SK-N-SH (cell line): ENCODE measurements around the gene SEC16A. TPM values are rescaled to one million over a fixed set of nuclear protein-coding genes. Genes with fewer than 3 reads are reported as not detected.

Source experiments
- CTCF ChIA-PET: fragments of 300-600, 350-600 bp; formaldehyde crosslinking; extraction: SDS; loops from one replicate; lab custom pipeline; 2021; lab: Yijun Ruan, JAX
- POLR2A ChIA-PET: fragments of 350-600 bp; sonication (Branson Sonifier 250); formaldehyde crosslinking; extraction: SDS; loops from one replicate; lab custom pipeline; 2020; ENCODE audit warnings: antibody characterized with exemption, inconsistent platforms; lab: Yijun Ruan, JAX
- DNase-seq: peaks from one replicate; pipeline ENCODE4 v3.0.0; 2012
- H2AFZ ChIP-seq: fragments of 200-600 bp; sonication (generic); 2 replicates; pipeline ENCODE4 v1.8.1; 2016; ENCODE audit warnings: antibody characterized with exemption, mild to moderate bottlenecking, low read depth
- H3F3A ChIP-seq: fragments of 200-600 bp; sonication (generic); replicated peaks from 2 replicates; pipeline ENCODE3; 2016; ENCODE audit warnings: antibody characterized with exemption, mild to moderate bottlenecking; ENCODE audit not compliant: insufficient read depth
- H3K27ac ChIP-seq, 2 experiments: fragments of 200-500 bp in 1 of 2; fragments of 200-600 bp in 1 of 2; sonication (Bioruptor generic) in 1 of 2; sonication (generic), shearing (Covaris generic) in 1 of 2; 2 replicates each; pipeline versions ENCODE4 v1.5.1 to v1.6.1; 2014 to 2016; ENCODE audit warnings: low read depth in 2 of 2, inconsistent platforms in 1 of 2, low read length in 1 of 2, mild to moderate bottlenecking in 1 of 2, mixed read lengths in 1 of 2
- H3K27me3 ChIP-seq: fragments of 200-600 bp; sonication (generic), shearing (Covaris generic); 2 replicates; pipeline ENCODE4 v1.6.1; 2016; ENCODE audit warnings: mixed run types; ENCODE audit not compliant: insufficient read depth
- H3K36me3 ChIP-seq, 2 experiments: fragments of 200-500 bp in 1 of 2; fragments of 200-600 bp in 1 of 2; sonication (Bioruptor generic) in 1 of 2; sonication (generic) in 1 of 2; replicated peaks in 1 of 2; 2 replicates each; pipeline versions ENCODE3 to v1.5.1; 2014 to 2016; ENCODE audit warnings: low read length in 1 of 2, mild to moderate bottlenecking in 1 of 2; ENCODE audit not compliant: insufficient read depth in 2 of 2, control insufficient read depth in 1 of 2
- H3K4me1 ChIP-seq, 2 experiments: fragments of 200-500 bp in 1 of 2; fragments of 200-600 bp in 1 of 2; sonication (Bioruptor generic) in 1 of 2; sonication (generic), shearing (Covaris generic) in 1 of 2; 2 replicates each; pipeline versions ENCODE4 v1.5.1 to v1.6.1; 2014 to 2016; ENCODE audit warnings: low read depth in 1 of 2, low read length in 1 of 2, mixed run types in 1 of 2; ENCODE audit not compliant: insufficient read depth in 2 of 2, control insufficient read depth in 1 of 2
- H3K4me2 ChIP-seq: fragments of 200-600 bp; sonication (generic), shearing (Covaris generic); 2 replicates; pipeline ENCODE4 v1.6.1; 2017; ENCODE audit warnings: mixed run types
- H3K4me3 ChIP-seq, 2 experiments: fragments of 200-500 bp in 1 of 2; fragments of 200-600 bp in 1 of 2; sonication (Bioruptor generic) in 1 of 2; sonication (generic), shearing (Covaris generic) in 1 of 2; 2 replicates each; pipeline versions ENCODE4 v1.5.1 to v1.8.1; 2014 to 2016; ENCODE audit warnings: low read depth in 2 of 2, inconsistent platforms in 1 of 2, low read length in 1 of 2, mild to moderate bottlenecking in 1 of 2, mixed read lengths in 1 of 2, moderate library complexity in 1 of 2
- H3K79me2 ChIP-seq: fragments of 200-600 bp; sonication (generic); 2 replicates; pipeline ENCODE4 v1.8.1; 2017; ENCODE audit warnings: mild to moderate bottlenecking; ENCODE audit not compliant: insufficient read depth
- H3K9ac ChIP-seq: fragments of 200-600 bp; sonication (generic); 2 replicates; pipeline ENCODE4 v1.6.1; 2017; ENCODE audit warnings: mixed run types
- H3K9me2 ChIP-seq: fragments of 200-600 bp; sonication (generic); 2 replicates; pipeline ENCODE4 v1.6.1; 2017; ENCODE audit warnings: mixed run types
- H3K9me3 ChIP-seq: fragments of 200-600 bp; sonication (generic); 2 replicates; pipeline ENCODE4 v1.6.1; 2017; ENCODE audit warnings: mixed run types, mild to moderate bottlenecking, moderate library complexity
- H4K20me1 ChIP-seq: fragments of 200-600 bp; sonication (generic); 2 replicates; pipeline ENCODE4 v1.6.1; 2017; ENCODE audit warnings: mild to moderate bottlenecking, mixed run types; ENCODE audit not compliant: insufficient read depth
- ELF1 ChIP-seq: IDR thresholded peaks from 2 replicates; pipeline ENCODE4 v1.4.0; 2012
- FOXM1 ChIP-seq: IDR thresholded peaks from 2 replicates; pipeline ENCODE4 v1.4.0; 2012; ENCODE audit warnings: low read depth, mild to moderate bottlenecking
- MAX ChIP-seq: IDR thresholded peaks from 2 replicates; pipeline ENCODE4 v1.4.0; 2012; ENCODE audit warnings: low read depth
- MXI1 ChIP-seq: IDR thresholded peaks from 2 replicates; pipeline ENCODE4 v1.6.1; 2012; ENCODE audit warnings: mild to moderate bottlenecking, low read depth, low read length, improper control_type of control experiment
- NRF1 ChIP-seq: IDR thresholded peaks from 2 replicates; pipeline ENCODE4 v1.6.1; 2012; ENCODE audit warnings: low read depth, mild to moderate bottlenecking, low read length
- PBX3 ChIP-seq: IDR thresholded peaks from 2 replicates; pipeline ENCODE4; 2012
- POLR2AphosphoS5 ChIP-seq: IDR thresholded peaks from 2 replicates; pipeline ENCODE4 v1.6.1; 2012; ENCODE audit warnings: low read depth, low read length
- RFX5 ChIP-seq: IDR thresholded peaks from 2 replicates; pipeline ENCODE4 v1.6.1; 2012; ENCODE audit warnings: mild to moderate bottlenecking, improper control_type of control experiment, low read length
- TCF12 ChIP-seq: IDR thresholded peaks from 2 replicates; pipeline ENCODE4 v1.4.0; 2012
- USF2 ChIP-seq: fragments of 150-350 bp; IDR thresholded peaks from 2 replicates; pipeline ENCODE4 v1.6.1; 2017; ENCODE audit warnings: antibody characterized with exemption, low read length, low read depth, borderline replicate concordance
- YY1 ChIP-seq: IDR thresholded peaks from 2 replicates; pipeline ENCODE4 v1.4.0; 2012; ENCODE audit warnings: low read depth, mild to moderate bottlenecking
- WGBS: methylation state at CpG from one replicate; pipeline ENCODE4 v1.1.6; 2017; ENCODE audit warnings: low lambda C conversion rate; 5-methylcytosine and 5-hydroxymethylcytosine counted together
- polyA plus RNA-seq, 3 experiments: library from polyadenylated mRNA; depleted of rRNA; stranded (reverse); fragments of >200 nt; gene quantifications; 2 replicates each; pipeline ENCODE4 v1.2.3, GENCODE V29; 2012

The SEC16A gene
- polyA plus RNA-seq, 1 of the 3 experiments (the other 2 are of a cell fraction), result 25.9 TPM

GRCh38 chr9:136445799-136446198 is 37.0 kb downstream of the SEC16A start:
- no peak for DNase-seq
- Histone ChIP-seq H3K4me3 (no peak overlapping the region), H4K20me1 (peaks cover 12% of the 10 kb centered on the region), H3K27ac (no peak overlapping the region), H3K36me3 (peaks cover 43 to 82% of the 10 kb centered on the region in 2 experiments), H3K9ac (no peak overlapping the region), H3K9me3 (no peaks in the 10 kb centered on the region), H3K27me3 (no peaks in the 10 kb centered on the region), H3F3A (peaks cover 20% of the 10 kb centered on the region)
- POLR2A ChIA-PET, result no interaction called here
- 96% methylated on average over 7 of the region's 7 CpGs for WGBS
- TF ChIP-seq MAX (no peak), MXI1 (no peak), ELF1 (no peak), USF2 (no peak)
- TF ChIP-seq, all 33 proteins: peak for 0
- no peak overlapping the region for H3K4me2 ChIP-seq
- no peaks in the 10 kb centered on the region for H3K4me1 ChIP-seq
- H3K9me2 ChIP-seq, result no peaks in the 10 kb centered on the region
- H3K79me2 ChIP-seq, result no peaks in the 10 kb centered on the region; the same call in 1 of the 2 replicates
- CTCF ChIA-PET, result interaction anchor here (0.9 to 1.8 kb wide), 3 partner anchors 36 to 42 kb away, joined by 3 to 5 read pairs (median 4); no protein-coding TSS in a partner anchor
- no peak overlapping the region for H2AFZ ChIP-seq

- no peak overlapping the region for H3K27ac ChIP-seq
- CTCF ChIA-PET, result interaction anchor here (0.8 kb wide), 1 partner anchor 274 kb away, joined by 3 read pairs; no protein-coding TSS in a partner anchor
These were observed 38.7 kb downstream of the SEC16A start for GRCh38 chr9:136444102-136444501.

More at GRCh38 chr9:136444102-136444501, 38.7 kb downstream of the SEC16A start:
- Histone ChIP-seq H2AFZ (no peak overlapping the region), H3K4me3 (no peak overlapping the region), H3K4me2 (no peak overlapping the region), H3K4me1 (peaks cover 0 to 4% of the 10 kb centered on the region in 2 experiments; a peak in 1 of 4 replicates), H3K9me2 (no peaks in the 10 kb centered on the region), H3K9ac (no peak overlapping the region), H3K36me3 (peaks cover 29 to 76% of the 10 kb centered on the region in 2 experiments), H3K27me3 (no peaks in the 10 kb centered on the region), H3F3A (peaks cover 30% of the 10 kb centered on the region), H3K79me2 (peaks cover 4% of the 10 kb centered on the region; the same call in 1 of the 2 replicates), H3K9me3 (no peaks in the 10 kb centered on the region), H4K20me1 (peaks cover 22% of the 10 kb centered on the region)
- DNase-seq, result no peak
- WGBS, result 95% methylated on average over 15 of the region's 20 CpGs
- no peak for TF ChIP-seq RFX5
- no peak for TF ChIP-seq MXI1
- TF ChIP-seq PBX3, result no peak
- no peak for TF ChIP-seq NRF1
- TF ChIP-seq POLR2AphosphoS5, result no peak
- no peak for TF ChIP-seq ELF1
- TF ChIP-seq TCF12, result no peak
- TF ChIP-seq YY1, result no peak
- no peak for TF ChIP-seq FOXM1
- POLR2A ChIA-PET, result no interaction called here
